IPS-15b (cell line): ENCODE data around the gene E2F2.

Source experiments
- H3K27me3 ChIP-seq: one replicate; pipeline ENCODE4 v1.6.1; 2013; ENCODE audit warnings: low read length; ENCODE audit not compliant: control insufficient read depth, insufficient read depth
- H3K36me3 ChIP-seq: one replicate; pipeline ENCODE4 v1.6.1; 2013; ENCODE audit warnings: low read length; ENCODE audit not compliant: control insufficient read depth, insufficient read depth
- H3K4me1 ChIP-seq: one replicate; pipeline ENCODE4 v1.6.1; 2013; ENCODE audit warnings: mild to moderate bottlenecking, low read length; ENCODE audit not compliant: control insufficient read depth, insufficient read depth
- H3K4me3 ChIP-seq: one replicate; pipeline ENCODE4 v1.5.1; 2013; ENCODE audit warnings: low read depth, low read length
- H3K9ac ChIP-seq: one replicate; pipeline ENCODE4 v1.6.1; 2013; ENCODE audit warnings: low read depth, mild to moderate bottlenecking, low read length
- H3K9me3 ChIP-seq: one replicate; pipeline ENCODE4 v1.6.1; 2013; ENCODE audit warnings: mild to moderate bottlenecking, low read length; ENCODE audit not compliant: control insufficient read depth, insufficient read depth

Gene E2F2

DNA sequence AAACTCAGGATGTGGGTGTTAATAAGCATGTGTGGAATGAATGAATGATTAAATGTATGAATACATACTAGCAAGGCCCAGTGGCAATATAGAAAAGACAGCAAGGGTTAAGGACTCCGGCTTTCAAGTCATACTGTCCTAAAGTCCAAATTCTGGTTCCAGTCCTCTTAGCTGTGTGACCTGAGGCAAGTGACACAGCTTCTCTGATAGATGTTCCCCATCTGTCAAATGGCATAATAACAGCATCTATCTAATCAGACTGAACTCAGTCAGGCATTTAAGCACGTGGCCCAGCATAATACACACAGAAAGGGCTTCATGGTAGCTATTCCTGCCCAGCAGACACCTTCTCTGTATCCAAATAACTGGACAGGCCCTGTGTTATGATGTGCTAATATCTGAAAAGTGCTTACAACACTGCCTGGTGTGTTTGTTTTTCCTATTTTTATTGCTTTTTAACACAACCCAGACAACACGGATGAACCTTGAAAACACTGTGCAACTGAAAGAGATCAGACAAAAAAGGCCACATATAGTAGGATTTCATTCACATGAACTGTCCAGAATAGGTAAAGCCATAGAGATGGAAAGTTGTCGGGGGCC is 59.5 kb downstream of the E2F2 start:
- Histone ChIP-seq H3K36me3 (no peaks in the 10 kb centered on the region), H3K4me1 (no peaks in the 10 kb centered on the region), H3K9ac (no peak overlapping the region), H3K9me3 (no peaks in the 10 kb centered on the region), H3K4me3 (no peak overlapping the region), H3K27me3 (no peaks in the 10 kb centered on the region)

DNA sequence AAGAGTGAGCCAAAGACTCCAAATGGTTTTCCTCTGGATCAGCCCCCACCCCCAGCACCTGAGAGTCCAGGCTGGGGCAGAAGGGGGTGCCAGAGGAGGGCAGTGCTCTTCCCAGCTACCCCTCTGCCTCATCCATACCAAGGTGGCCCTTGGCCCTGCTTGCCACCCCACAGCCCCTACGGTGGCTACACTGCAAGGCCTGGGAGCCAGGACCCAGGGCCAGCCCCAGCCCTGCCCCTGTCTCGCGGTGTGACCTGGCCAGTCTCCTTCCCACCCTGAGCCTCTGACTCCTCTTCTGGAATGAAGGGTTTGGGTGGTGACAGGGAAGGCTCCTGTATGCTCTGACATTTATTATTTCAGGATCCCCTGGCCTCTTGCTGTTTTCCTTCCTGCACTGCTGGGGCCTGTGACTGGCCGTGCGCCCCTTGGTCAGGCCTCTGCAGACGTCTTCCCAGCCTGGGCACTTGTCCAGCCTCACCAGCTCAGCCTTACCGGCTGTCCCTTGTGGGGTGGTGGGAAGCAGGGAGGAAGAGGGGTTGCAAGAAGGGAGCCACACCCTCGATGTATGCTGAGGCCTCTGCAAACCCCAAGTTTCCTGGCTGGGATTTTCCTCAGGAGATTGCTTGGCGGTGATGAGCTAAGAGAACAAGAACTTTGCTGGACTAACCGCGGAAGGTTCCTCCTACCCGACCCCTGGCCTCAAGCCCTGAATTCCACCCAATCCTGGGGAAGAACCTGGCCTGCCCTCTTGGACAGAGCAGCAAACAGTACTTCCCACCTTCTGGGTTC is 60.6 kb downstream of the E2F2 start:
- Histone ChIP-seq H3K4me3 (no peak overlapping the region), H3K9ac (no peak overlapping the region), H3K4me1 (no peaks in the 10 kb centered on the region), H3K27me3 (no peaks in the 10 kb centered on the region), H3K36me3 (no peaks in the 10 kb centered on the region), H3K9me3 (no peaks in the 10 kb centered on the region)

DNA sequence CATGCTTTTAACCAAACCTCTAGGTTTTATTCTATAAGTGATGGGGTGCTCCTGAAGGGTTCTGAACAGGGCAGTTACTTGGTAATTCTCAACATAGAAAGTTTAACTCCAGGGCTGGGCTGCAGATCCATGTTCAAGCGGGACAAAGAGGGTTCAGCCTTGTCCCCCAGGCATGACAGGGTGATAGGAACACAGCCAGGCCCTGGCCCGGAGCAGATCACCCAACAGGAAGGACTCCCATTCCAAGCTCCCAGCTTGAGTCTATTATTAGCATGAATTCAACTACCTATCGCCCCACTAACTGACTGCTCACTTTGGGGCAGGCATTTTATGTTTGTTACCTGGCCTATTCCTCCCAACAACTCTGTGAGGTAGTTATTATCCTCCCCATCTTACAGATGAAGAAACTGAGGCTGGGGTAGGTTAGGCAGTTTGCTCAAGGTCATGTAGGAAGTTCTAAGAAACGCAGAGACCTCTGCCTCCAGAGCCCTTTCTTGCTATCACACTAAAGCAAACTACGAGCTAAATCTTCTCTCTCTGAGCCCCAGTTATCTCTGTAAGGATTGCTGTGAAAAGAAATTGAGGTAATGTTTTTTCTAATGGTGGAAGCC is 61.6 kb downstream of the E2F2 start:
- Histone ChIP-seq H3K9me3 (no peaks in the 10 kb centered on the region), H3K9ac (no peak overlapping the region), H3K4me3 (no peak overlapping the region), H3K27me3 (no peaks in the 10 kb centered on the region), H3K4me1 (no peaks in the 10 kb centered on the region), H3K36me3 (no peaks in the 10 kb centered on the region)

DNA sequence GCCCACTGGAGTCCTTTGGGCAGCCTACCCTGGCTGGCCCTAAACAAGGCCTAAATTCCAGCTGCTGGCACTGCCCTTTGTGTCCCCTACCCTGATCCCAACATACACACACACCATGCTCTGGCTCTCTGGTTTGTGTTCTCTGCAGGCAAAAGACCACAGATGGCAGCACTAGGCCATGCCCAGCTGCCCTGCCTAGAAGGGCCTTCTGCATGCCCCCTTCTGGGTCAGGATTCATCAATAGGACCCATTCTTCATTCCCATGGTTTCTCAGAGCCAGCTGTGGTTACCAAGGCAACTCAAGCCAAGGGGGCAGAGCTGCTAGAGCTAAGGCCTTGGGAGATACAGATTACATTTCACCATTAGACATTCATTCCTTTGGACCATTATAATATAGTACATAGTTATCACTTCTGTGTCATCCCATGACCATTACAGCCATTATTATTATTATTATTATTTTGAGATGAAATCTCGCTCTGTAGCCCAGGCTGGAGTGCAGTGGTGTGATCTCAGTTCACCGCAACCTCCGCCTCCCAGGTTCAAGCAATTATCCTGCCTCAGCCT is 64.5 kb downstream of the E2F2 start:
- Histone ChIP-seq H3K36me3 (no peaks in the 10 kb centered on the region), H3K4me1 (no peaks in the 10 kb centered on the region), H3K9me3 (no peaks in the 10 kb centered on the region), H3K4me3 (no peak overlapping the region), H3K27me3 (no peaks in the 10 kb centered on the region), H3K9ac (no peak overlapping the region)

DNA sequence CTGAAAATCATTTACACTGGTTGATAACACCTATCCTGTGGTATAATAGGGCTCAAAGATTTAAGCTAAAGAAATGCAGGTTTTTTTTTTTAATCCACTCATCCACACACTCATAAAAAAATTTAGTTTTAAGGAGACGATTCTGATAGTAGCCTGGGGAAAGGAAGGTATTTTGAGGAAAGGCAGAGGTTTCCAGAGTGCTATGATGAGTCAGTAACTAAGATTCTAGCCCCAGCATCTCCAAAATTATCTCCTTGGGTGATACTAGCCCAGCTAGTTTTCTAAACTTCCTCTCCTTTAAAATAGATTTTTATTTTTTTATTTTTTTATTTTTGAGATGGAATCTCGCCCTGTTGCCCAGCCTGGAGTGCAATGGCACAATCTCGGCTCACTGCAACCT is 67.7 kb downstream of the E2F2 start:
- Histone ChIP-seq H3K4me3 (no peak overlapping the region), H3K4me1 (no peaks in the 10 kb centered on the region), H3K27me3 (no peaks in the 10 kb centered on the region), H3K9me3 (no peaks in the 10 kb centered on the region), H3K36me3 (no peaks in the 10 kb centered on the region), H3K9ac (no peak overlapping the region)

DNA sequence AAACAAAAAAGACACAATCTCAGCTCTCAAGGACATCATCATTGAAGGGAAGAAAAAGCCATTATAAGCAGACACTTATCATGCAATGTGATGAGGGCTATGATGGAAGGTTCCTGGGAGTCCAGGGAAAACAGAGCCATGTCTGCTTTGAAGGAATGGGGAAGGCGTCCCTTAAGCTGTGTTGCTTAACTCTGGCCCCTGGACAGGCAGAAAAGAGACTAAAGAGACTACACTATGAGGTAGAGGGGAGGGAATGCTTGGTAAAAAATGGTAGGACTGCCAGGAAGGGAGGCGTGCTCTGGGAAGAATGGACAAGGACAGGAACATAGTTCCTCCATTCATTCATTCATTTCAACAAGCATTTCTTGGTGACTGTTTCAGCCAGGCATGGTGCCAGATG is 68.3 kb downstream of the E2F2 start:
- Histone ChIP-seq H3K36me3 (no peaks in the 10 kb centered on the region), H3K4me3 (no peak overlapping the region), H3K9me3 (no peaks in the 10 kb centered on the region), H3K9ac (no peak overlapping the region), H3K27me3 (no peaks in the 10 kb centered on the region), H3K4me1 (no peaks in the 10 kb centered on the region)

DNA sequence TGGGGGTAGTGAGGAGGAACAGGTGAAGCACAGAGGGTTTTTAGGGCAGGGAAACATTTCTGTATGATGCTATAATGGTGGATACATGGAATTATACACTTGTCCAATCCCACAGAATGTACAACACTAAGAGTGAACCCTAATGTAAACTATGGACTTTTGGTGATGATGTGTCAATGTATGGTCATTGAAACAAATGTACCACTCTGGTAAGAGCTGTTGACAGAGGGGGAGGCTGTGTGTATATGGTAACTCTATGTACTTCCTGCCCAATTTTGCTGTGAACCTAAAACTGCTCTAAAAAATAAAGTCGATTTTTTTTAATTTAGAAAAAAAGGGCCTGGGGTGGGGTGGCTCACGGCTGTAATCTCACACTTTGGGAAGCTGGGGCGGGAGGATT is 70.0 kb downstream of the E2F2 start:
- Histone ChIP-seq H3K4me3 (no peak overlapping the region), H3K36me3 (no peaks in the 10 kb centered on the region), H3K9me3 (no peaks in the 10 kb centered on the region), H3K4me1 (no peaks in the 10 kb centered on the region), H3K9ac (no peak overlapping the region), H3K27me3 (no peaks in the 10 kb centered on the region)

DNA sequence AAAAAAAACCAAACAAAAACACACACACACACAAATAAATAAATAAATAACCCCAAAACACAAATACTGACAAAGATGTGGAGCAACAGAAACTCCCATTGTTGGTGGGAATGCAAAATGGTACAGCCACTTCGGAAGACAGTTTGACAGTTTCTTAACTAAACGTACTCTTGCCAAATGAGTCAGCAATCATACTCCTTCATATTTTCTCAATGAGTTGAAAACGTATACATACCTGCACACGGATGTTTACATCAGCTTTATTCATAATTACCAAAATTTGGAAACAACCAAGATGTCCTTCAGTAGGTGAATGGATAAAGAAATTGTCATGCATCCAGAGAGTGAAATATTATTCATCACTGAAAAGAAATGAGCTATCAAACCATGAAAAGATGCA is 70.5 kb downstream of the E2F2 start:
- H3K27me3 ChIP-seq = no peaks in the 10 kb centered on the region
- no peaks in the 10 kb centered on the region for H3K36me3 ChIP-seq
- no peak overlapping the region for H3K9ac ChIP-seq
- no peaks in the 10 kb centered on the region for H3K9me3 ChIP-seq
- no peak overlapping the region for H3K4me3 ChIP-seq
- H3K4me1 ChIP-seq = no peaks in the 10 kb centered on the region

DNA sequence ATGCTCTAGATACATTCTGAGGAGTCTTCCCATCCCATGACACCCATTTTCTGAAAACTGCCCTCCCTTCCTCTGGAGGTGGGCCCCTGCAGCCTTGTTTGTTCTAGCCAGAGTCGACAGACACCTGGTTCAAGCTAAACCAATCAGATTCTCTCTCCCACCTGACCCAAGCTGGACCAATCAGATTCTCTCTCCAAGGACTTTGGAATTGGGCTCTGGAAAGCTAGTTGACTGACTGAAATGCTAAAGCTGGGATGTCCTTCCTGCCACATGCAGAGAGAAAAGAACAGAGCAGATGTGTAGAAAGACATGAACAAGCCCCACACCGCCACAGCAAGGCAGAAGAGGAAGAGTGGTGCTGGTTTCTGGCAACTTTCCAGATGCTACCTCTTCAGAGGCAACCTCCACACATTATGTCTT is 71.7 kb downstream of the E2F2 start:
- no peaks in the 10 kb centered on the region for H3K4me1 ChIP-seq
- H3K9me3 ChIP-seq = no peaks in the 10 kb centered on the region
- H3K9ac ChIP-seq = no peak overlapping the region
- no peak overlapping the region for H3K4me3 ChIP-seq
- no peaks in the 10 kb centered on the region for H3K27me3 ChIP-seq
- H3K36me3 ChIP-seq = peaks cover 2% of the 10 kb centered on the region
